ENCODE data around the gene DACH1.

- TF ChIP-seq PTBP1 (IDR thresholded peaks at IDR 0.05; ENCODE audit: low read depth, low read length, poor library complexity, severe bottlenecking) (no peak), EZH2 (conservative IDR thresholded peaks at IDR 0.05; ENCODE audit: low read depth, low read length) (no peak), XRCC5 (optimal IDR thresholded peaks at IDR 0.05; ENCODE audit: low read length) (no peak), CBX5 (CRISPR knock-in tag; IDR thresholded peaks at IDR 0.05; ENCODE audit: borderline replicate concordance) (no peak), THYN1 (CRISPR knock-in tag; IDR thresholded peaks at IDR 0.05; ENCODE audit: borderline replicate concordance, low read depth) (no peak), ZNF317 (CRISPR knock-in tag; IDR thresholded peaks at IDR 0.05) (no peak), CHD2 (IDR thresholded peaks at IDR 0.05; ENCODE audit: low read depth, low read length) (no peak), SP1 (IDR thresholded peaks at IDR 0.05) (no peak), SP1 (CRISPR knock-in tag; IDR thresholded peaks at IDR 0.05) (no peak), YEATS4 (CRISPR knock-in tag; IDR thresholded peaks at IDR 0.05; ENCODE audit: borderline replicate concordance) (no peak), GABPB1 (CRISPR knock-in tag; IDR thresholded peaks at IDR 0.05) (no peak), ZNF350 (CRISPR knock-in tag; IDR thresholded peaks at IDR 0.05; ENCODE audit: borderline replicate concordance, low read depth) (no peak)
- TF ChIP-seq, protein P1, sequence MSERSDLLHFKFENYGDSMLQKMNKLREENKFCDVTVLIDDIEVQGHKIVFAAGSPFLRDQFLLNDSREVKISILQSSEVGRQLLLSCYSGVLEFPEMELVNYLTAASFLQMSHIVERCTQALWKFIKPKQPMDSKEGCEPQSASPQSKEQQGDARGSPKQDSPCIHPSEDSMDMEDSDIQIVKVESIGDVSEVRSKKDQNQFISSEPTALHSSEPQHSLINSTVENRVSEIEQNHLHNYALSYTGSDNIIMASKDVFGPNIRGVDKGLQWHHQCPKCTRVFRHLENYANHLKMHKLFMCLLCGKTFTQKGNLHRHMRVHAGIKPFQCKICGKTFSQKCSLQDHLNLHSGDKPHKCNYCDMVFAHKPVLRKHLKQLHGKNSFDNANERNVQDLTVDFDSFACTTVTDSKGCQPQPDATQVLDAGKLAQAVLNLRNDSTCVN (CRISPR knock-in tag; IDR thresholded peaks at IDR 0.05; ENCODE audit: borderline replicate concordance) = no peak
- TF ChIP-seq, protein P2, sequence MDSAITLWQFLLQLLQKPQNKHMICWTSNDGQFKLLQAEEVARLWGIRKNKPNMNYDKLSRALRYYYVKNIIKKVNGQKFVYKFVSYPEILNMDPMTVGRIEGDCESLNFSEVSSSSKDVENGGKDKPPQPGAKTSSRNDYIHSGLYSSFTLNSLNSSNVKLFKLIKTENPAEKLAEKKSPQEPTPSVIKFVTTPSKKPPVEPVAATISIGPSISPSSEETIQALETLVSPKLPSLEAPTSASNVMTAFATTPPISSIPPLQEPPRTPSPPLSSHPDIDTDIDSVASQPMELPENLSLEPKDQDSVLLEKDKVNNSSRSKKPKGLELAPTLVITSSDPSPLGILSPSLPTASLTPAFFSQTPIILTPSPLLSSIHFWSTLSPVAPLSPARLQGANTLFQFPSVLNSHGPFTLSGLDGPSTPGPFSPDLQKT (CRISPR knock-in tag; IDR thresholded peaks at IDR 0.05; ENCODE audit: borderline replicate concordance) = no peak
Measured at GRCh38 chr13:71536201-71536600, 330.8 kb downstream of the DACH1 start.

Data from HepG2 (cell line).